ENCODE measurements around the gene SLC1A7.

SLC1A7 gene

GRCh38 chr1:53073287-53073686 lies 69.2 kb downstream of the SLC1A7 start:
- DNase-seq, result no peak

DNA sequence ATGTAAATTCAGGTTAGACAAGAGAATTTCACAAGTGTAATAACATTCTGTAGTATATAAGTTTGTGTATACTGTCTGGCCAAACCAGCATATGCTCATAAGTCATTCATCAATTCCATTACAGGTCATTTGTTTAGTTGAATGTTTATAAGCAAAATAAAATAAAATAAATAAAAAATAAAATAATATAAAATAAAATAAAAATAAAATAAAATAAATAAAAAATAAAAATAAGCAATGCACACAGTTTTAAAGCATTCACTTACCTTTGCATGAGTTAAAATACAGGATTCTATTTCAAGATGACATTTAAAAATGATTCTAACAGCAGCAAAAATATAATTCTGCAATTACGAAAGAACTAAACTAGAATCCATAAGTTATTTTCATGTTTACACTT lies 70.5 kb downstream of the SLC1A7 start:
- no peak for DNase-seq

DNA sequence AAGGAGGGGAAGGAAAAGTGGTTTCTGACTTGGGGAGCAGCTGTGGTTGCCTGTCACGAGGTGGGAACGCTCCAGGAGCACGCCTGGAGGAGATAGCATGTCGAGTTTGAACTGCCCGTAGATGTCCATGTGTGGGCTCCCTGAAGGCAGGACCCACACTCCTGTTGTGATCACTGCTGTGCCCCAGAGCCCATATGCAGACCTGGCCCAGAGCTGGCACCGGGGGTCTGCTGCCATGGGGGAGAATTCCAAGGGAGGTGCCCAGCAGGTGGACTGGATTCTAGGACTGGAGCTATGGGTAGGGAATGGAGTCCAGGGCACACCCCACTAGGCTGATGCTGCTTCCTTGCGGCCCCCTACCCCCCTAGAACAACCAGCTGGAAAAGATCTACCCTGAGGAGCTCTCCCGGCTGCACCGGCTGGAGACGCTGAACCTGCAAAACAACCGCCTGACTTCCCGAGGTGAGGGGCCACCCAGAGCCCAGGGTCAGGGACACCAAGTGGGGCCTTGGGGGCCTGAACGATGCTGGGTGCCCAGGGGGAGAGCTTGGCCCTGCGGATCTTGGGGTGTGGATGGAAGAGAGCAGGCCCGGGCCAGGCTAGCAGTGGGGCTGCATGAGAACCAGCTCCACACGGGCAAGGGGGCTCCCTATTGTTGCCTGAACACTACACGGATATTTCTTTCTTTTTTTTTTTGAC lies 71.1 kb downstream of the SLC1A7 start:
- DNase-seq, result no peak

GRCh38 chr1:53070621-53071020 lies 71.8 kb downstream of the SLC1A7 start:
- DNase-seq, result no peak

DNA sequence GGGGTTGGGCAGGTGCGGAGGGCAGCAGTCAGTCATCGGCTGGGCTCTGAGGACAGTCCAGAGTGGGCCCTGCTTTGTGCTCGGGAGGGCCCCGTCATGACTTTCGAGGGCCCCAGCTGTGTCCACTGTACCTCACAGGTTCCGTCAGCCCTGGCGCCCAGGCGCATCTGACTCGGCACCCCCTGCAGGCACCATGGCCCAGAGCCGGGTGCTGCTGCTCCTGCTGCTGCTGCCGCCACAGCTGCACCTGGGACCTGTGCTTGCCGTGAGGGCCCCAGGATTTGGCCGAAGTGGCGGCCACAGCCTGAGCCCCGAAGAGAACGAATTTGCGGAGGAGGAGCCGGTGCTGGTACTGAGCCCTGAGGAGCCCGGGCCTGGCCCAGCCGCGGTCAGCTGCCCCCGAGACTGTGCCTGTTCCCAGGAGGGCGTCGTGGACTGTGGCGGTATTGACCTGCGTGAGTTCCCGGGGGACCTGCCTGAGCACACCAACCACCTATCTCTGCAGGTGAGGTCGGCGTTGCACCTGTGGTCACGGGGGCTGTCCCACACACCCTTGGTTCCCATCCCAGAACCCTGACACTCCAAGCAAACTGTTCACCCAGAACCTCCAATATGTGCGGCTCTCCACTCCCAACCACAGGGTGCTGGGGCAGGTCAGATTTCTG lies 72.6 kb downstream of the SLC1A7 start:
- DNase-seq, result no peak

GRCh38 chr1:53069265-53069662 lies 73.2 kb downstream of the SLC1A7 start:
- DNase-seq, result no peak

GRCh38 chr1:53068314-53069099 lies 73.9 kb downstream of the SLC1A7 start:
- DNase-seq, result no peak

GRCh38 chr1:53067886-53068285 lies 74.6 kb downstream of the SLC1A7 start:
- DNase-seq, result no peak

DNA sequence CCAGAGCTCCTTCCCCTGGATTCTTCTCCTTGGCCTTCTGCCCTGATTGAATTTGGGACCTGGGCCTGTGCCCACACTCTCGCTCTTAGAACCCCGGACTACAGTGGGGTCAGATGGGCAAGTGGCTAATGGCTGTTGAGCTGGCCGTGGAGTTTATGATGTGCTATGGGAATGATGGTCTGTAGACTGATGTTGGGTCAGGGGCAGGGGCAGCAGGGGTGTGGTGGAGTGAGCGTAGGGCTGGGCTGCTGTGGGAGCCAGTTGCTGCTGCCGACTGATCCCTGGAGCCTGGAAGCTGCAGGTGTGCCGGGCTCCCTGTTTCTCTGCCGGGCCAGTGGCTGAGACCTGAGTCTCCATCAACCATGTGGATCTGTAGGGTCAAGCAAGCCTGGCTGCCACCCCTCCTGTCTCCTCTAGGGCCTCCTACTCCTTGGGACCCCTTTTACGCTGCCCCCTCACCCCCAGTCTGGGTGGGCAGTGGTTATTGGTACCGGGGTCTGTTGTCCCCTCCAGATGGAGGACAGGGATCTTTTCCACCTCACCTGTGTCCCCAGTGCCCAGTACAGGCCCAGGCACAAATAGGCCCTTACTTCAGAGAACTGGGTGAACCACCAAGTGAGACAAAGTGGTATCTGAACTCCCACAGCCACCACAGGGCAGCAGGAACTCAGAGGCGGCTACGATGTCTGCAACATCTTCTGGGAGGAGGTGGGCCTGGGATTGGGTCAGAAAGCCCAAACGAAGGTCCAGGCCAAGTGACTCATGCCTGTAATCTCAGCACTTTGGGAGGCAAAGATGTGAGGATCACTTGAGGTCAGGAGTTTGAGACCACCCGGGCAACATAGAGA lies 75.3 kb downstream of the SLC1A7 start:
- no peak for DNase-seq

DNA sequence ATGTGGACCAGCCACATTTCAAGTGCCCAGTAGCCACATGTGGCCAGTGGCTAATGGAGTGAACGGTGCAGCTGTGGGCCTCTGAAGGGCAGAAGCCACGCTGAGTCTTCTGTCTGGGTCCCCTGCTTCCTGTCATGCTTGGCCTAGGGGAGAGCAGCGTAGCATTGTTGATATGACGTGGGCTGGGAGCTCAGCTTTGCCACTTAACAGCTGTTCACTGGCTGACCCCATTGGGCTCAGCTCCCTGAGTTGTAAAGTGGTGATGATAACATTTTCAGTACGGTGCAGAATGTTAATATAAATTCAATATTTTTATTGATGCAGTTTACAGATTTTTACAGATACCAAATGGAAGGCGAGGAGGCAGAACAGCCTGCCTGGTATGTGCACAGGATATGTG lies 76.0 kb downstream of the SLC1A7 start:
- no peak for DNase-seq

- no peak for DNase-seq
These were observed 77.0 kb downstream of the SLC1A7 start for GRCh38 chr1:53065391-53065790.

- DNase-seq, result no peak
These were observed 78.5 kb downstream of the SLC1A7 start for GRCh38 chr1:53063744-53064515.

GRCh38 chr1:53062708-53063591 lies 79.5 kb downstream of the SLC1A7 start:
- no peak for DNase-seq

DNA sequence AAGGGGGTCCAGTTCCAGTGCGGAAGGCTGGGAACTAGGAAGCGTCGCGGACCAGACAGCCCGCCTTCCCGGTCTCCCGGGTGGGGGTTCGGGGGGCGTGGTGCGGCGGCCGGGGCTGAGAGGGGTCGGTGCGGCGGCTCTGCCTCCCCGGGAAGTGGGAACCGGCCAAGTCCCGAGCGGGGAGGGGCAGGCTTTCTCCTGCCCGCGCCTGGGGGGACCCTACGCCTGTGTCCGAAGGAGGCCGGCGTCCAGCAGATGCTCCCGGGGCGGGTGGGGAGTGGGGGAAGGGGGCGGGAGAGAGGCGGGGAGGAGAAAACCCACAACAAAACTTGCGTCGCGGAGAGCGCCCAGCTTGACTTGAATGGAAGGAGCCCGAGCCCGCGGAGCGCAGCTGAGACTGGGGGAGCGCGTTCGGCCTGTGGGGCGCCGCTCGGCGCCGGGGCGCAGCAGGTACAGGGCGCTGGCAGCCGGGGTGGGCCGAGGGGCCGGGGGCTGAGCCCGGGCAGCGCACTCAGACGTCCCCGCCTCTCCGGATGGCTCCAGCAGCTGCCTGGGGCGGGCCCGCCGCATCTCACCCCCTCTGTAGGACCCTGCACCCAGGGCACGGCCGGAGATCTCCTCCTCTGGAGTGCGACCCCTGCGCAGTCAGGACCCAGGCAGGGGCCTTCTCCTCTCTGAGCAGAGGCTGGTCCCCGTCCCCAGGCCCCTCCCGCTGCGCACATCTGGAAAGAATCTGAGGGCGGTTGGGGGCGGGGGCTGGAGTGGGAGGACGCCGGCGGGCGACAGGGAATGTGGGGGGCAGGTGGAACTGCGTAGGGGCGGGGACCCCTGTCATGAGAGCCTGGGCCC lies 80.4 kb downstream of the SLC1A7 start, which contains the start of gene PODN:
TSS of gene PODN (plus strand) at position 355 of the 849 bp plus-strand sequence. CDS start 7,643 bp downstream, outside the sequence.
- DNase-seq, result no peak

- no peak for DNase-seq
These were observed 81.1 kb downstream of the SLC1A7 start for GRCh38 chr1:53061123-53061858.

- no peak for DNase-seq
These were observed 81.9 kb downstream of the SLC1A7 start for GRCh38 chr1:53060579-53060978.

GRCh38 chr1:53057127-53057526 lies 85.3 kb downstream of the SLC1A7 start:
- DNase-seq, result no peak

DNA sequence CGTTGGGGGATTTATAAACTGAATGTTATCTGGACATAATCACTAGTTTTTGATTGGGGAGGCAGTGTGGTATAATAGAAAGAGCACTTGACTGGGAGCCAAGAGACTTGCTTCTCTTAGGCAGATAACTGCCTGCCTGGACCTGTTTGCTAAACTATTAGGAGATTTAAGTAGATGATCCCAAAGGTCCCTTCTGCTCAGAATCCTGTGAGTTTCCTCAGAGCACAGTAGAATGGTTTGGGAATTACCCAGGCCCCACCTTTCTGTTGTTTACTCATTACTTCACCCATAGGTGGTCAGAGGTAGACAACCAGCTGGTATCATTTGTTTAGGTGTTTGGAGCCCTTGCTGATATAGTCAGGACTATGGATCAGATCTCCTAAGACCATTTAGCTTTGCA lies 90.8 kb downstream of the SLC1A7 start:
- DNase-seq, result no peak

- no peak for DNase-seq
These were observed 92.1 kb downstream of the SLC1A7 start for GRCh38 chr1:53050310-53050709.
